ENCODE data around the gene ZDHHC18.
A peak's percentile ranks its signal among the peaks of the same experiment; 100 is the strongest.

ZDHHC18 gene

DNA sequence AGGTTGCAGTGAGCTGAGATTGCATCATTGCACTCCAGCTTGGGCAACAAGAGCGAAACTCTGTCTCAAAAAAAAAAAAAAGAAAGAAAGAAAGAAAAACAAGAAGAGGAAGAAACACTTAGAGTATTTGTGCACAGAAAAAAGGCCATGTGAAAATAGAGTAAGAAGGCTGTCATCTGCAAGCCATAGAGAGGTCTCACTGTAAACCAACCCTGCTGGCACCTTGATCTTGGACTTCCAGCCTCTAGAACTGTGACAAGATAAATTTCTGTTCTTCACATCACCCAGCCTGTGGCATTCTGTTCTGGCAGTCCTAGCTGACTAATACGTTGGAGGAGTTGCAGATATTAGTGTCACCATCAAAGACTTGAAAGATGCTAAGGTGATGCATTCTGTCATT lies 12.1 kb upstream of the ZDHHC18 start:
- no peak for DNase-seq (ENCODE audit: low read depth)
- no peak overlapping the region for H3K4me3 ChIP-seq (ENCODE audit: low read length)
- no peak for TF ChIP-seq CTCF (conservative IDR thresholded peaks at IDR 0.05; ENCODE audit: low read length)

DNA sequence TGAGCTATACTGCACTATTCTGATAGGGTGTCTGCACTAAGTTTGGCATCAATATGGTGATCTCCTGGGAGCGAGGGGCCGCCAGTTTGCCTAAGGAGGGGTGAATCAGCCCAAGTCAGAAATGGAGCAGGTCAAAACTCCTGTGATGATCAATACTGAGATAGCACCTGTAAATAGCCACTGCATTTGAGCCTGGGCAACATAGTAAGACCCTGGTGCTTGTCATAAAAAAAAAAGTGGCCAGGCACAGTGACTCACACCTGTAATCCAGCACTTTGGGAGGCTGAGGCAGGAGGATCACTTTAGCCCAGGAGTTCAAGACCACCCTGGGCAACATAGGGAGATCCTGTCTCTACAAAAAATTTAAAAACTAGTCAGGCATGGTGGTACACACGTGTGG lies 11.6 kb upstream of the ZDHHC18 start:
- H3K4me3 ChIP-seq (ENCODE audit: low read length) = no peak overlapping the region

DNA sequence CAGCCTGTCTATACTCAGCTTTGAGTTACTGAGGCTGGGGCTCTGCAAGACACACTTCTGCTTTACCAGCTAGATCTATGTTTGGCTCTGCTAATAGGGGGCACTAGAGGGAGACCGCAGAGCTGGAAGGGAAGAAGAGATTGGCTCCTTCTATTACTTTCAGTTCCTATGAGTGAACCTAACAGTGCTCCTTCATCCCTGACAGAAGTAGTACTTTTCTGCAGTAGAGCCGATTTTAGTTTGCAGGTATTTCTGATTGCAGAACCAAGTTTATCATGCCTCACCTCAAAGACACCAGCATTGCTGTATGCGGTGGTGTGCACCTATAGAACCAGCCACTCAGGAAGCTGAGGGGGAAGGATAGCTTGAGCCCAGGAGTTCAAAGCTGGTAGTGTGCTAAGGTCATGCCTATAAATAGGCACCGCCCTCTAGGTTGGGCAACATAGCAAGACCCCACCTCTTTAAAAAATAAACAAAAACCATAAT lies 5.7 kb upstream of the ZDHHC18 start:
- DNase-seq (ENCODE audit: low read depth) = no peak
- H3K4me3 ChIP-seq (ENCODE audit: low read length) = no peak overlapping the region
- no peak; the same call in 1 of the 2 replicates for TF ChIP-seq CTCF (conservative IDR thresholded peaks at IDR 0.05; ENCODE audit: low read length)

More for the DNA sequence above, 11.6 kb upstream of the ZDHHC18 start:
- DNase-seq (ENCODE audit: low read depth) = no peak
- no peak for TF ChIP-seq CTCF (conservative IDR thresholded peaks at IDR 0.05; ENCODE audit: low read length)

GRCh38 chr1:26822737-26823395 lies 3.6 kb upstream of the ZDHHC18 start:
- no peak for DNase-seq (ENCODE audit: low read depth)
- no peak for TF ChIP-seq CTCF (conservative IDR thresholded peaks at IDR 0.05; ENCODE audit: low read length)
- no peak overlapping the region for H3K4me3 ChIP-seq (ENCODE audit: low read length)

GRCh38 chr1:26824731-26825130 lies 1.8 kb upstream of the ZDHHC18 start:
- no peak for DNase-seq (ENCODE audit: low read depth)
- TF ChIP-seq CTCF (conservative IDR thresholded peaks at IDR 0.05; ENCODE audit: low read length) = no peak
- H3K4me3 ChIP-seq (ENCODE audit: low read length) = no peak overlapping the region

DNA sequence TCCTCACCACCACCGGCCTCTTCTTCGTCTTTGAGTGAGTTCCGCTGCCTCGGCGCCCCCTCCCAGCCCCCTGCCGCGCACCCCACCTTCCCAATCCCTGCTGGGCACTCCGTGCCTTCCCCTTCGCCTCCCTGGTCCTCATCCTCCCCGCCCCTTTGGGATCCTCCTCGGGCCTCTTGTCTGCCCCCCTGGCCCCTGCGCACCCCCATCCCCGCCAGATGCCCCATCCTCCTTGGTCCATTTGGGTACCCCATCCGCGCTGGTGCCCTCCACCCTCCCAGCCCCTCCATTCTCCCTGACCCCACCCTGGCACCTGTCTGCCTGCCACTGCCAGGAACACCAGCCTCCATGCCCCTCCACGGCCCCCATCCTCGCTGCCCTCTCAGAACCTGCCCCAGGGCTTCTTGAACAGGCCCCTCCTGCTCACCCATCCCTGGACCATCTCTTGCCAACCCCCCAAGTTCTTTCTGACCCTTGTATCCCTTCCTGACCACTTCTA lies 667 bp downstream of the ZDHHC18 start:
- H3K4me3 ChIP-seq (ENCODE audit: low read length) = peak overlapping the region; percentile 72
- DNase-seq (ENCODE audit: low read depth) = no peak

More for the DNA sequence above, 667 bp downstream of the ZDHHC18 start:
- no peak for TF ChIP-seq CTCF (conservative IDR thresholded peaks at IDR 0.05; ENCODE audit: low read length)
